HepG2 (cell line): ENCODE results near the gene CLDND2. TPM values are rescaled to one million over a fixed set of nuclear protein-coding genes. Genes with fewer than 3 reads are reported as not detected.

Experiments
- E2F2 ChIP-seq: sonication (generic); formaldehyde crosslinking; IDR thresholded peaks from 2 replicates; pipeline ENCODE4 v1.4.0; 2020; ENCODE audit warnings: missing genetic modification reagents, borderline replicate concordance
- FOXM1 ChIP-seq: sonication (generic); formaldehyde crosslinking; IDR thresholded peaks from 2 replicates; pipeline ENCODE4 v1.5.0; 2020; ENCODE audit warnings: missing genetic modification reagents
- HIVEP1 ChIP-seq: sonication (generic); formaldehyde crosslinking; IDR thresholded peaks from 2 replicates; pipeline ENCODE4 v1.4.0; 2020; ENCODE audit warnings: mild to moderate bottlenecking, missing genetic modification reagents
- HNRNPL ChIP-seq: fragments of 200-400 bp; formaldehyde crosslinking; IDR thresholded peaks from 2 replicates; pipeline ENCODE4 v1.6.1; 2017; ENCODE audit warnings: mild to moderate bottlenecking, low read depth, low read length
- KAT8 ChIP-seq: IDR thresholded peaks from 2 replicates; pipeline ENCODE4 v1.6.1; 2016; ENCODE audit warnings: missing genetic modification reagents, missing compliant biosample characterization
- KLF11 ChIP-seq: IDR thresholded peaks from 2 replicates; pipeline ENCODE4 v1.6.1; 2016; ENCODE audit warnings: missing compliant biosample characterization
- NCOA5 ChIP-seq: sonication (generic); formaldehyde crosslinking; IDR thresholded peaks from 2 replicates; pipeline ENCODE4 v1.4.0; 2020; ENCODE audit warnings: missing genetic modification reagents
- NFE2 ChIP-seq: sonication (generic); formaldehyde crosslinking; IDR thresholded peaks from 2 replicates; pipeline ENCODE4 v1.4.0; 2020; ENCODE audit warnings: missing genetic modification reagents
- NR2C2 ChIP-seq: sonication (generic); formaldehyde crosslinking; IDR thresholded peaks from 2 replicates; pipeline ENCODE4 v1.4.0; 2020; ENCODE audit warnings: missing genetic modification reagents, mild to moderate bottlenecking, moderate library complexity, borderline replicate concordance
- NRL ChIP-seq: sonication (generic); formaldehyde crosslinking; IDR thresholded peaks from 2 replicates; pipeline ENCODE4 v1.5.0; 2020; ENCODE audit warnings: missing genetic modification reagents, mild to moderate bottlenecking, moderate library complexity, borderline replicate concordance
- PHB2 ChIP-seq: fragments of 450-650 bp; IDR thresholded peaks from 2 replicates; pipeline ENCODE4 v1.6.1; 2018; ENCODE audit not compliant: partially characterized antibody
- PRDM4 ChIP-seq: sonication (generic); formaldehyde crosslinking; IDR thresholded peaks from 2 replicates; pipeline ENCODE4 v1.9.0; 2021; ENCODE audit warnings: missing genetic modification reagents, borderline replicate concordance
- RELA ChIP-seq: sonication (generic); formaldehyde crosslinking; IDR thresholded peaks from 2 replicates; pipeline ENCODE4 v1.4.0; 2020; ENCODE audit warnings: missing genetic modification reagents
- SCMH1 ChIP-seq: sonication (generic); formaldehyde crosslinking; IDR thresholded peaks from 2 replicates; pipeline ENCODE4 v1.9.0; 2021; ENCODE audit warnings: missing genetic modification reagents, mild to moderate bottlenecking, borderline replicate concordance
- SMARCC2 ChIP-seq: fragments of 450-650 bp; IDR thresholded peaks from 2 replicates; pipeline ENCODE4 v1.6.1; 2017; ENCODE audit warnings: antibody characterized with exemption, mild to moderate bottlenecking
- SMYD3 ChIP-seq: sonication (generic); formaldehyde crosslinking; IDR thresholded peaks from 2 replicates; pipeline ENCODE4 v1.8.1; 2023; ENCODE audit warnings: mild to moderate bottlenecking, missing genetic modification reagents
- SOX13 ChIP-seq, 3 experiments: fragments of 450-650 bp in 1 of 3; sonication (generic) in 1 of 3; formaldehyde crosslinking in 1 of 3; IDR thresholded peaks in 2 of 3; conservative IDR thresholded peaks in 1 of 3; 2 replicates each; pipeline versions ENCODE4 v1.5.0 to v1.6.1; 2016 to 2020; ENCODE audit warnings: antibody characterized with exemption in 1 of 3, mild to moderate bottlenecking in 1 of 3, missing compliant biosample characterization in 1 of 3, missing genetic modification reagents in 1 of 3, moderate library complexity in 1 of 3
- SP4 ChIP-seq: sonication (generic); formaldehyde crosslinking; IDR thresholded peaks from 2 replicates; pipeline ENCODE4 v1.8.1; 2023; ENCODE audit warnings: mild to moderate bottlenecking, missing genetic modification reagents
- TCF12 ChIP-seq, 2 experiments: fragments of 450-650 bp in 1 of 2; sonication (generic) in 1 of 2; formaldehyde crosslinking in 1 of 2; IDR thresholded peaks; 2 replicates each; pipeline versions ENCODE4 v1.6.1 to v1.8.0; 2017 to 2022; ENCODE audit warnings: antibody characterized with exemption in 1 of 2, mild to moderate bottlenecking in 1 of 2, missing genetic modification reagents in 1 of 2, moderate library complexity in 1 of 2
- TCF7 ChIP-seq: sonication (generic); IDR thresholded peaks from 2 replicates; pipeline ENCODE4 v1.6.1; 2016; ENCODE audit warnings: antibody characterized with exemption, low read depth
- THAP11 ChIP-seq: IDR thresholded peaks from 2 replicates; pipeline ENCODE4 v1.6.1; 2016; ENCODE audit warnings: missing biosample characterization, missing genetic modification reagents
- ZBTB25 ChIP-seq: IDR thresholded peaks from 2 replicates; pipeline ENCODE4 v1.6.1; 2018; ENCODE audit warnings: missing genetic modification reagents
- ZBTB33 ChIP-seq: sonication (generic); formaldehyde crosslinking; IDR thresholded peaks from 2 replicates; pipeline ENCODE4 v1.4.0; 2020; ENCODE audit warnings: missing genetic modification reagents
- ZNF263 ChIP-seq: sonication (generic); formaldehyde crosslinking; IDR thresholded peaks from 2 replicates; pipeline ENCODE4 v1.4.0; 2020; ENCODE audit warnings: missing genetic modification reagents
- polyA plus RNA-seq, 8 experiments: library from polyadenylated mRNA; depleted of rRNA in 3 of 8; stranded (reverse) in 7 of 8; unstranded in 1 of 8; fragments of >200 nt; fragmentation: Illumina TruSeq in 4 of 8; extraction: Trizol in 4 of 8; gene quantifications; 2 replicates each; pipeline versions ENCODE4 v1.2.1 to v1.2.3, GENCODE V29; 2011 to 2016; ENCODE audit warnings: low read depth in 4 of 8, missing spikeins in 1 of 8, mixed read lengths in 1 of 8; ENCODE audit not compliant: insufficient read depth in 1 of 8
- total RNA-seq, 5 experiments: library from RNA; depleted of rRNA; stranded (reverse); fragments of >200 nt; fragmentation: Illumina TruSeq; extraction: Trizol; gene quantifications; 2 replicates each; pipeline ENCODE4 v1.2.3, GENCODE V29; 2016; ENCODE audit warnings: low read depth in 1 of 5

Gene CLDND2
- total and polyA plus RNA-seq, 2 of the 13 experiments (the other 11 are each of a cell fraction or from before 2014, with no cell fraction given), result 0.84 to 1.8 TPM

GRCh38 chr19:51338563-51339312 is 30.1 kb downstream of the CLDND2 start (continued):
- no peak for TF ChIP-seq E2F2
- no peak for TF ChIP-seq PHB2
- no peak for TF ChIP-seq SOX13 (IDR thresholded peaks at IDR 0.05)
- TF ChIP-seq SOX13 (CRISPR knock-in tag; conservative IDR thresholded peaks at IDR 0.05 in 1 of 2, IDR thresholded peaks at IDR 0.05 in 1 of 2), result no peak
- peak; percentile 34; the same call in 1 of the 2 replicates for TF ChIP-seq THAP11
- no peak for TF ChIP-seq ZBTB25 (CRISPR knock-in tag)
- no peak for TF ChIP-seq KLF11
- no peak for TF ChIP-seq NRL (CRISPR knock-in tag)
- no peak for TF ChIP-seq SCMH1 (CRISPR knock-in tag)
- peak; percentile 42; the same call in 1 of the 2 replicates for TF ChIP-seq HIVEP1 (CRISPR knock-in tag)
- TF ChIP-seq TCF12 (IDR thresholded peaks at IDR 0.05), result no peak
- TF ChIP-seq TCF12 (CRISPR knock-in tag; IDR thresholded peaks at IDR 0.05), result no peak
- TF ChIP-seq NFE2 (CRISPR knock-in tag), result no peak
- 0 out of 2 replicates have a peak, but pooled peaks have one; percentile 12 for TF ChIP-seq KAT8
- 0 out of 2 replicates have a peak, but pooled peaks have one; percentile 23 for TF ChIP-seq NR2C2 (CRISPR knock-in tag)
- TF ChIP-seq HNRNPL, result no peak
- no peak for TF ChIP-seq TCF7
- peak; percentile 47; the same call in 1 of the 2 replicates for TF ChIP-seq ZBTB33 (CRISPR knock-in tag)
- no peak for TF ChIP-seq SMARCC2
- peak; percentile 65 for TF ChIP-seq SP4 (CRISPR knock-in tag)
- no peak for TF ChIP-seq RELA (CRISPR knock-in tag)
- TF ChIP-seq SMYD3 (CRISPR knock-in tag), result no peak
- no peak for TF ChIP-seq NCOA5 (CRISPR knock-in tag)
- no peak for TF ChIP-seq PRDM4 (CRISPR knock-in tag)
- TF ChIP-seq ZNF263 (CRISPR knock-in tag), result peak; percentile 77; the same call in 1 of the 2 replicates
- no peak for TF ChIP-seq FOXM1 (CRISPR knock-in tag)
